BE2C (cell line): ENCODE data around the gene LRMDA.

Experiments
- DNase-seq: peaks from one replicate; pipeline ENCODE4 v3.0.0-alpha.2; 2020
- H3K27me3 ChIP-seq: fragments of 250-450 bp; sonication (Bioruptor Pico); 2 replicates; pipeline ENCODE4 v1.5.1; 2020; ENCODE audit warnings: mild to moderate bottlenecking
- H3K36me3 ChIP-seq: fragments of 250-450 bp; sonication (Bioruptor Pico); 2 replicates; pipeline ENCODE4 v1.5.1; 2020; ENCODE audit warnings: mild to moderate bottlenecking
- H3K4me1 ChIP-seq: fragments of 250-450 bp; sonication (Bioruptor Pico); 2 replicates; pipeline ENCODE4 v1.5.1; 2020
- H3K4me3 ChIP-seq: 2 replicates; pipeline ENCODE4 v1.5.1; 2011; ENCODE audit warnings: low read depth, low read length
- H3K9me3 ChIP-seq: fragments of 250-450 bp; sonication (Bioruptor Pico); 2 replicates; pipeline ENCODE4 v1.5.1; 2020
- CTCF ChIP-seq: IDR thresholded peaks from 2 replicates; pipeline ENCODE4 v1.5.1; 2012; ENCODE audit warnings: mild to moderate bottlenecking, low read depth, low read length

LRMDA gene

GRCh38 chr10:75658915-75659314, 227.5 kb downstream of the LRMDA start:
- no peaks in the 10 kb centered on the region for H3K36me3 ChIP-seq
- no peak for TF ChIP-seq CTCF
- H3K27me3 ChIP-seq = no peaks in the 10 kb centered on the region
- no peaks in the 10 kb centered on the region for H3K9me3 ChIP-seq
- DNase-seq = no peak
- no peak overlapping the region for H3K4me3 ChIP-seq
- H3K4me1 ChIP-seq = no peaks in the 10 kb centered on the region

DNA sequence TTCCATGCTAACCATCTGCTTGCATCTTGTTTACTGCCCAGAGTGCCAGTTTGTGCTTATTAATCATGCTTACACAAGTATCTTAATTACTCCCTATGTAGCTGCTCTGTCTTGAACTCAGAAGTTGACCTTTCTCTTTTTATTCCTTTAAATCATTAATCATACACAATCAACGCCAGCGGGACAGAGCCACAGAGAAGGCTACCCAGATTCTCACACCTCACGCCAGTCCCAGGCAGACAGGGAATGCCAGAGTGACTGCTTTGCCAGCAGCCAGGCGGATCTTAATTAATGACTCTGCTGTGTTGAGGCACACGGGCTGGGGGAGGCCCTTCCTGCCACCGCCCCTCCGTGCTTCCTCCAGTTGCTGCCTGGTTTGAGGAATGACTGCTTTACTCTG, 229.4 kb downstream of the LRMDA start:
- no peak for TF ChIP-seq CTCF
- Histone ChIP-seq H3K4me1 (no peaks in the 10 kb centered on the region), H3K36me3 (no peaks in the 10 kb centered on the region), H3K9me3 (no peaks in the 10 kb centered on the region), H3K27me3 (no peaks in the 10 kb centered on the region), H3K4me3 (no peak overlapping the region)
- DNase-seq = no peak

- no peaks in the 10 kb centered on the region for H3K36me3 ChIP-seq
- no peak for TF ChIP-seq CTCF
- H3K27me3 ChIP-seq = no peaks in the 10 kb centered on the region
- no peaks in the 10 kb centered on the region for H3K9me3 ChIP-seq
- no peak for DNase-seq
- H3K4me1 ChIP-seq = no peaks in the 10 kb centered on the region
- H3K4me3 ChIP-seq = no peak overlapping the region
Measured at GRCh38 chr10:75662715-75663114, 231.3 kb downstream of the LRMDA start.

GRCh38 chr10:75663947-75664664, 232.7 kb downstream of the LRMDA start:
- no peak overlapping the region for H3K4me3 ChIP-seq
- TF ChIP-seq CTCF = no peak
- no peak for DNase-seq

GRCh38 chr10:75664968-75665367, 233.5 kb downstream of the LRMDA start:
- no peak for DNase-seq
- no peaks in the 10 kb centered on the region for H3K4me1 ChIP-seq
- H3K4me3 ChIP-seq = no peak overlapping the region
- no peaks in the 10 kb centered on the region for H3K36me3 ChIP-seq
- TF ChIP-seq CTCF = no peak
- H3K27me3 ChIP-seq = no peaks in the 10 kb centered on the region
- H3K9me3 ChIP-seq = no peaks in the 10 kb centered on the region

More at GRCh38 chr10:75663947-75664664, 232.7 kb downstream of the LRMDA start:
- no peaks in the 10 kb centered on the region for H3K4me1 ChIP-seq
- no peaks in the 10 kb centered on the region for H3K27me3 ChIP-seq
- H3K36me3 ChIP-seq = no peaks in the 10 kb centered on the region
- no peaks in the 10 kb centered on the region for H3K9me3 ChIP-seq

DNA sequence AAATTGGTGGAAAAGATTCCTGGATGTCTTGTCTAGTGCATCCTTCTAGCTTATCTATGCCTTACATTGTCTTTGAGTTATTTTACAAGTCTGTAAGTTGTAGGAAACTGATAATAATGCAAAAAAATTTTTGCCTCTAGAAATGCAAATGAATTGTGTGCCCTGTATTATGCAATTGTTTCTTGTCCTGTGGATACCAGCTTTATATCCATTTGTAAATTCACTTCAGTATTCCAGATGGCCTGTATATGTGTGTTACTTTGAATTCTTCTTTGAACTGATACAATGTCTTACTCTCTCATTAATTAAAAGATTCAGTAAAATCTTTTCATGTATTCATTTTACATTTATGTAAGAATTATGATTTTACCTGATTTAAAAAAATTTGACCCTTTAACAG, 234.3 kb downstream of the LRMDA start:
- Histone ChIP-seq H3K9me3 (no peaks in the 10 kb centered on the region), H3K27me3 (no peaks in the 10 kb centered on the region), H3K36me3 (no peaks in the 10 kb centered on the region), H3K4me1 (no peaks in the 10 kb centered on the region), H3K4me3 (no peak overlapping the region)
- TF ChIP-seq CTCF = no peak
- DNase-seq = no peak
